Esophagus squamous epithelium (tissue), 5 donors: ENCODE data around the gene ABCF1. TPM values are rescaled to one million over a fixed set of nuclear protein-coding genes. Genes with fewer than 3 reads are reported as not detected.
"Not testable (repeated sequence)": the region's sequence is repeated elsewhere in the genome, so short reads cannot be mapped to it uniquely, and the experiment has no call there.

Experiments used
- DNase-seq: peaks from one replicate; lab custom pipeline; 2025; lab: John Stamatoyannopoulos, UW
- H3K27ac ChIP-seq, 4 donors: fragments of 200-600 bp; sonication (generic); one replicate each; pipeline ENCODE4 v1.5.1; 2016 to 2019; ENCODE audit warnings: mild to moderate bottlenecking in 1 of 4
- H3K27me3 ChIP-seq, 4 donors: fragments of 200-600 bp; sonication (generic); 1 replicate in 3 of 4; 2 replicates in 1 of 4; pipeline versions ENCODE4 v1.5.1 to v1.6.0; 2017 to 2021; ENCODE audit warnings: antibody characterized with exemption in 1 of 4
- H3K36me3 ChIP-seq, 3 donors: fragments of 200-600 bp; sonication (generic); one replicate each; pipeline ENCODE4 v1.5.1; 2016 to 2019
- H3K4me1 ChIP-seq, 3 donors: fragments of 200-600 bp; sonication (generic); one replicate each; pipeline ENCODE4 v1.5.1; 2017 to 2019
- H3K4me3 ChIP-seq, 4 donors: fragments of 200-600 bp; sonication (generic); 1 replicate in 3 of 4; 2 replicates in 1 of 4; pipeline ENCODE4 v1.5.1; 2016 to 2019; ENCODE audit warnings: mild to moderate bottlenecking in 2 of 4, moderate library complexity in 1 of 4
- H3K9me3 ChIP-seq, 3 donors: fragments of 200-600 bp; sonication (generic); one replicate each; pipeline ENCODE4 v1.5.1; 2016 to 2019
- POLR2A ChIP-seq, 4 donors: fragments of 450-650 bp; IDR thresholded peaks; one replicate each; pipeline ENCODE4 v1.6.1; 2017; ENCODE audit warnings: antibody characterized with exemption in 4 of 4, mild to moderate bottlenecking in 4 of 4, moderate library complexity in 3 of 4
- WGBS, 2 donors: methylation state at CpG; one replicate each; pipeline ENCODE4 v1.1.5; 2018; 5-methylcytosine and 5-hydroxymethylcytosine counted together
- intact Hi-C: fragments of 100-400 bp; cut with DNase I; formaldehyde crosslinking; loops from one replicate; pipeline ENCODE4 v1.15.0; 2022
- total RNA-seq, 4 donors: library from RNA; depleted of rRNA; stranded (reverse); fragments of >200 nt; gene quantifications; one replicate each; pipeline ENCODE4 v1.1.0, GENCODE V29; 2016
- TF ChIP-seq, protein P1 (sequence below), 6 experiments: fragments of 450-650 bp in 4 of 6; fragments of 200-600 bp in 2 of 6; sonication (generic) in 2 of 6; IDR thresholded peaks; one replicate each; pipeline ENCODE4 v1.5.1; 2016 to 2019; ENCODE audit warnings: antibody characterized with exemption in 6 of 6, mild to moderate bottlenecking in 4 of 6, moderate library complexity in 4 of 6
- donor health status: DM: yes; HTN: yes; CAD: no.

The ABCF1 gene
- total RNA-seq: 10 to 100 TPM; 31.0 to 42.3 (median 36.0) TPM

DNA sequence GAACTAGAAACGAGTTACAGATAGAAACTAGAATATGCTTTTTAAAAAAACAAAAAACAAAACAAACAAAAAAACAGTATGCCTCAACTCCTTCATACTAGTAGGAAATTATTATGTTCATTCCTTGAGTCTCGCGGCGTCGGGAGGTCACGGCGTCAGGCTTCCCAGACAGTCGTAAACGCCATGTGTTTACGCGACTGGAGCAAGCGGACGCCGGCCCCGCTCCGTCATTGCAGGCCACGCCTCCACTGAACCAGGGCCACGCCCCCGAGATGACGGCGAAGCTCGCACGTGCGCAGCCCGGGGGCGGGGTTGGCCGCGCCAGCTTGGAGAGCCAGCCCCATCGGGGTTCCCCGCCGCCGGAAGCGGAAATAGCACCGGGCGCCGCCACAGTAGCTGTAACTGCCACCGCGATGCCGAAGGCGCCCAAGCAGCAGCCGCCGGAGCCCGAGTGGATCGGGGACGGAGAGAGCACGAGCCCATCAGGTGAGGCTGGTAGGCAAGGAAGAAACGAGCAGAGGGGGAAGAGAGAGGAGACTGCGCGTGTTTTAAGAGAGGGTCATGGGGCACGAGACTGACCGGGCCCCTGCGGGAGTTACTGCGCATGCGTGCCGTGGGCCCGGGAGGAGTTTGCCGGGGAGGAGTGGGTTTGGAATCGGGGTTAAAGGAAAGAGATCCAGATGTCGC is at the start of gene ABCF1:
Gene ABCF1, plus strand, starts transcription at position 368 of the 687 bp plus-strand sequence. Its CDS starts 46 bp downstream, at position 414.
- Histone ChIP-seq H3K9me3 (no peaks in the 10 kb centered on the region), H3K27ac (peak within 1 kb of the TSS; percentile 90 to 95 (median 93)), H3K36me3 (peaks cover 0 to 9% (median 0%) of the 10 kb centered on the region in 3 donors), H3K4me1 (peaks cover 18 to 66% (median 24%) of the 10 kb centered on the region in 3 donors), H3K4me3 (peak within 1 kb of the TSS; percentile 75 to 89 (median 78)), H3K27me3 (no peaks in the 10 kb centered on the region)
- TF ChIP-seq, protein P1, sequence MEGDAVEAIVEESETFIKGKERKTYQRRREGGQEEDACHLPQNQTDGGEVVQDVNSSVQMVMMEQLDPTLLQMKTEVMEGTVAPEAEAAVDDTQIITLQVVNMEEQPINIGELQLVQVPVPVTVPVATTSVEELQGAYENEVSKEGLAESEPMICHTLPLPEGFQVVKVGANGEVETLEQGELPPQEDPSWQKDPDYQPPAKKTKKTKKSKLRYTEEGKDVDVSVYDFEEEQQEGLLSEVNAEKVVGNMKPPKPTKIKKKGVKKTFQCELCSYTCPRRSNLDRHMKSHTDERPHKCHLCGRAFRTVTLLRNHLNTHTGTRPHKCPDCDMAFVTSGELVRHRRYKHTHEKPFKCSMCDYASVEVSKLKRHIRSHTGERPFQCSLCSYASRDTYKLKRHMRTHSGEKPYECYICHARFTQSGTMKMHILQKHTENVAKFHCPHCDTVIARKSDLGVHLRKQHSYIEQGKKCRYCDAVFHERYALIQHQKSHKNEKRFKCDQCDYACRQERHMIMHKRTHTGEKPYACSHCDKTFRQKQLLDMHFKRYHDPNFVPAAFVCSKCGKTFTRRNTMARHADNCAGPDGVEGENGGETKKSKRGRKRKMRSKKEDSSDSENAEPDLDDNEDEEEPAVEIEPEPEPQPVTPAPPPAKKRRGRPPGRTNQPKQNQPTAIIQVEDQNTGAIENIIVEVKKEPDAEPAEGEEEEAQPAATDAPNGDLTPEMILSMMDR (IDR thresholded peaks at IDR 0.05): peak in 1 of 6 experiments; percentile 4
- peak in 3 of 4 donors; percentile 35 to 69 (median 49) for TF ChIP-seq POLR2A (IDR thresholded peaks at IDR 0.05)
- WGBS, 2 donors: 0 to 1% methylated on average over 22 to 31 of the region's 59 CpGs
- peak; percentile 83 for DNase-seq
- intact Hi-C loops: no loop called here

DNA sequence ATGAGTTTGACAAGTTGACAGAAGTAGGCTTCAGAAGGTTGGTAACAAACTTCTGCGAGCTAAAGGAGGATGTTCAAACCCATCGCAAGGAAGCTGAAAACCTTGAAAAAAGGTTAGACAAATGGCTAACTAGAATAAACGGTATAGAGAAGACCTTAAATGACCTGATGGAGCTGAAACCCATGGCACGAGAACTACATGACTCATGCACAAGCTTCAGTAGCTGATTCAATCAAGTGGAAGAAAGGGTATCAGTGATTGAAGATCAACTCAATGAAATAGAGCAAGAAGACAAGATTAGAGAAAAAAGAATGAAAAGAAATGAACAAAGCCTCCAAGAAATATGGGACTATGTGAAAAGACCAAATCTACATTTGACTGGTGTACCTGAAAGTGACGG is 49.3 kb upstream of the ABCF1 start:
- intact Hi-C loops, H3K4me3 ChIP-seq, H3K9me3 ChIP-seq, H3K36me3 ChIP-seq, H3K27me3 ChIP-seq, DNase-seq: not testable (repeated sequence)
- 66 to 69% methylated on average over 5 of the region's 5 CpGs for WGBS, 2 donors
- Histone ChIP-seq H3K4me1 (peaks cover 0 to 38% (median 20%) of the 10 kb centered on the region in 3 donors), H3K27ac (peak overlapping the region in 3 of 4 donors; percentile 82 to 94 (median 88))

DNA sequence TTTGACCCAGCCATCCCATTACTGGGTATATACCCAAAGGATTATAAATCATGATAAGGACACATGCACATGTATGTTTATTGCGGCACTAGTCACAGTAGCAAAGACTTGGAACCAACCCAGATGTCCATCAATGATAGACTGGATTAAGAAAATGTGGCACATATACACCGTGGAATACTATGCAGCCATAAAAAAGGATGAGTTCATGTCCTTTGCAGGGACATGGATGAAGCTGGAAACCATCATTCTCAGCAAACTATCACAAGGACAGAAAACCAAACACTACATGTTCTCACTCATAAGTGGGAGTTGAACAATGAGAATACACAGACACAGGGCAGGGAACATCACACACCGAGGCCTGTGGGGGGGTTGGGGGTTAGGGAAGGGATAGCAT is 44.8 kb upstream of the ABCF1 start:
- not testable (repeated sequence) for DNase-seq, H3K4me3 ChIP-seq

DNA sequence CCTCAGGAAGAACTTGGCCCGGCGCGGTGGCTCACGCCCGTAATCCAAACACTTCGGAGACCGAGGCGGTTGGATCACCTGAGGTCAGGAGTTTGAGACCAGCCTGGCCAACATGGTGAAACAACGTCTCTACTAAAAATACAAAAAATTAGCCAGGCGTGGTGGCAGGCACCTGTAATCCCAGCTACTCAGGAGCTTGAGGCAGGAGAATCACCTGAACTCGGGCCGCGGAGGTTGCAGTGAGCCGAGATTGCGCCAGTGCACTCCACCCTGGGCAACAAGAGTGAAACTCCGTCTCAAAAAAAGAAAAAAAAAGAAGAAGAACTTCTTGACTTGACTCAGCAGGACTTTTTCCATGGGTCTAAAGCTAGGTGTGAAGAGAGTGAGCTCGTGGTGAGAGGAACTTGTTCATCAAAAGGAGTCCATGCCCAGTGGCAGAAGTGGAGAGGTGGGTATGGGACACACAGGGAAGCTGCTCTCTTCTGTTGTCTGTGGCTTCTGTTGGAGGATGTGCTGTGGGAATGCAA is 41.8 kb upstream of the ABCF1 start:
- H3K36me3 ChIP-seq, H3K27ac ChIP-seq, H3K4me3 ChIP-seq, H3K27me3 ChIP-seq, intact Hi-C loops, H3K9me3 ChIP-seq, DNase-seq: not testable (repeated sequence)
- peak in 1 of 4 donors; percentile 11 for TF ChIP-seq POLR2A (IDR thresholded peaks at IDR 0.05)
- WGBS, 2 donors: 74 to 76% methylated on average over 9 to 17 of the region's 17 CpGs
- H3K4me1 ChIP-seq: peaks cover 0 to 25% (median 13%) of the 10 kb centered on the region in 3 donors

More for the DNA sequence above, 44.8 kb upstream of the ABCF1 start:
- H3K36me3 ChIP-seq, intact Hi-C loops, H3K27ac ChIP-seq, H3K27me3 ChIP-seq, H3K9me3 ChIP-seq: not testable (repeated sequence)
- WGBS, 2 donors: 87 to 98% methylated on average over 3 of the region's 3 CpGs
- peaks cover 0 to 22% (median 14%) of the 10 kb centered on the region in 3 donors for H3K4me1 ChIP-seq

DNA sequence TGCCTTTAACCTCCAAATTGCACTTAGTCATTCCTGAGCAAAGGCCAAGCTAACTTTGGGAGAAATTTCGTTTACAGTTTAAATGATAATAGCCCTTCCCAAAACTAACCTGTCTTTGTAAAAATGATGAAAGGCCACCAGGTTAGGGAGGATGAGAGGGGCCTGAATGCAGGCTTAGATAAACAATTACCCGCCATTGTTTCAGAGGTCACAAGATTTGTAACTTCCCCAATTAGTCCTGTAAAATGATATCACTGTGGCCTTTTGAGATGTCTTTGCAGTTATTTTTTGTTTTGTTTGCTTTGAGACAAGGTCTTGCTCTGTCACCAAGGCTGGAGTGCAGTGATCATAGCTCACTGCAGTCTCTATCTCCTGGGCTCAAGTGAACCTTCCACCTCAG is 41.2 kb upstream of the ABCF1 start:
- Histone ChIP-seq H3K27ac (peak overlapping the region in 1 of 4 donors; percentile 14), H3K36me3 (no peaks in the 10 kb centered on the region), H3K9me3 (no peaks in the 10 kb centered on the region), H3K27me3 (no peaks in the 10 kb centered on the region), H3K4me1 (peaks cover 0 to 25% (median 13%) of the 10 kb centered on the region in 3 donors), H3K4me3 (no peak overlapping the region)
- TF ChIP-seq POLR2A (IDR thresholded peaks at IDR 0.05): no peak
- TF ChIP-seq, protein P1 (IDR thresholded peaks at IDR 0.05): no peak
- no peak for DNase-seq
- intact Hi-C loops: loop anchor here (5.0 kb wide), 1 partner anchor 43 kb away; the partner anchor contains the start of gene HLA-E
- 53 to 70% methylated on average over 2 of the region's 2 CpGs for WGBS, 2 donors

DNA sequence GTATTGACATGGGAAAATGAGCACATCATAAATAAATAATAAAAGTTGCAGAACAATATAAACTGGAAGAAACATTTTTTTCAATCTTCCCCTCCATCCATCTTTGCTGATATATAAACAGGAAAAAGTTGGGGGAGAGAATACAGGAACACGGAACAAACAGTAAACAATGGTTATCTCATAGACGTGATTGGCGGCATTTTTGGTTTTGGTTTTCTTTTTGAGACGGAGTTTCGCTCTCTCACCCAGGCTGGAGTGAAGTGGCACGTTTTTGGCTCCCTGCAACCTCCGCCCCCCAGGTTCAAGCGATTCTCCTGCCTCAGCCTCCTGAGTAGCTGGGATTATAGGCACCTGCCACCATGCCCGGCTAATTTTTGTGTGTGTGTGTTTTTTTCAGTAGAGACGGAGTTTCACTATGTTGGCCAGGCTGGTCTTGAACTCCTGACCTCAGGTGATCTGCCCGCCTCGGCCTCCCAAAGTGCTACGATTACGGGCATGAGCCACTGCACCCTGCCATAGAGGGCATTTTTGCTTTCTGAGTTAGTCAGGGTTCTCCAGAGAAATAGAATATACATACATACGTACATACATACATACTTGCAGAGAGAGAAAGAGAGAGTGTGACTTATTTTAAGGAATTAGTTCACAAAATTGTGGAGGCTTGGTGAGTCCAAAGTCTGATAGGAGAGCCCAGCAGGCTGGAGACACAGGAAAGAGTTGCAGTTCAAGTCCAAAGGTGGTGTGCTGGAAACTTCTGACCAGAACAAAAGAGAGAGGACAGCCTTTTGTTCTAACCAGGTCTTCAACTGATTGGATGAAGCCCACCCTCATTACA is 37.6 kb upstream of the ABCF1 start:
- intact Hi-C loops: loop anchor here (5.0 kb wide), 1 partner anchor 46 kb away; the partner anchor contains the start of gene HLA-E
- Histone ChIP-seq H3K9me3 (no peaks in the 10 kb centered on the region), H3K4me3 (no peak overlapping the region), H3K36me3 (no peaks in the 10 kb centered on the region), H3K27ac (no peak overlapping the region), H3K27me3 (no peaks in the 10 kb centered on the region), H3K4me1 (peaks cover 0 to 10% (median 4%) of the 10 kb centered on the region in 3 donors)
- no peak for TF ChIP-seq POLR2A (IDR thresholded peaks at IDR 0.05)
- TF ChIP-seq, protein P1 (IDR thresholded peaks at IDR 0.05): no peak
- WGBS, 2 donors: 58 to 66% methylated on average over 11 to 13 of the region's 15 CpGs
- DNase-seq: no peak
